DOHH2 (cell line): ENCODE measurements around the gene SPNS2.

ENCODE experiments used
- H3F3A ChIP-seq: fragments of 200-600 bp; sonication (generic), shearing (Covaris generic); 2 replicates; pipeline ENCODE4 v1.6.0; 2016; ENCODE audit warnings: antibody characterized with exemption, mild to moderate bottlenecking; ENCODE audit not compliant: control insufficient read depth, insufficient read depth
- H3K27ac ChIP-seq: fragments of 200-600 bp; sonication (generic); 2 replicates; pipeline ENCODE4 v1.5.1; 2014; ENCODE audit warnings: low read depth, mild to moderate bottlenecking, low read length, moderate library complexity
- H3K27me3 ChIP-seq: fragments of 200-600 bp; sonication (generic); 2 replicates; pipeline ENCODE4 v1.6.1; 2014; ENCODE audit warnings: mild to moderate bottlenecking, low read length, mixed read lengths; ENCODE audit not compliant: control insufficient read depth
- H3K36me3 ChIP-seq: fragments of 200-600 bp; sonication (generic); 2 replicates; pipeline ENCODE4 v1.6.1; 2014; ENCODE audit warnings: mild to moderate bottlenecking, low read length, moderate library complexity, mixed read lengths; ENCODE audit not compliant: control insufficient read depth
- H3K4me1 ChIP-seq: fragments of 200-600 bp; sonication (generic); 2 replicates; pipeline ENCODE4 v1.6.1; 2014; ENCODE audit warnings: mild to moderate bottlenecking, low read length, mixed read lengths; ENCODE audit not compliant: control insufficient read depth
- H3K4me2 ChIP-seq: fragments of 200-600 bp; sonication (generic); 2 replicates; pipeline ENCODE4 v1.6.0; 2014; ENCODE audit warnings: mild to moderate bottlenecking, low read length, moderate library complexity
- H3K4me3 ChIP-seq: fragments of 200-600 bp; sonication (generic); 2 replicates; pipeline ENCODE4 v1.5.1; 2014; ENCODE audit warnings: mild to moderate bottlenecking, low read length, mixed read lengths
- H3K79me2 ChIP-seq: fragments of 200-600 bp; sonication (generic); 2 replicates; pipeline ENCODE4 v1.6.1; 2014; ENCODE audit warnings: mild to moderate bottlenecking, low read length, mixed read lengths; ENCODE audit not compliant: control insufficient read depth
- H3K9me2 ChIP-seq: fragments of 200-600 bp; sonication (generic); replicated peaks from 2 replicates; pipeline ENCODE4 v1.6.1; 2014; ENCODE audit warnings: mild to moderate bottlenecking, low read length, mixed read lengths; ENCODE audit not compliant: control insufficient read depth
- H3K9me3 ChIP-seq: fragments of 200-600 bp; sonication (generic); 2 replicates; pipeline ENCODE4 v1.6.1; 2014; ENCODE audit warnings: antibody characterized with exemption, low read length, mixed read lengths; ENCODE audit not compliant: control insufficient read depth, insufficient read depth
- H4K20me1 ChIP-seq: fragments of 200-600 bp; sonication (generic); 2 replicates; pipeline ENCODE4 v1.6.0; 2014; ENCODE audit warnings: low read depth, mild to moderate bottlenecking, antibody characterized with exemption, low read length, moderate library complexity; ENCODE audit not compliant: control insufficient read depth, insufficient read depth
- CTCF ChIP-seq: fragments of 200-600 bp; sonication (generic); IDR thresholded peaks from one replicate; pipeline ENCODE4 v1.5.1; 2014; ENCODE audit warnings: antibody characterized with exemption, mild to moderate bottlenecking, low read depth, low read length; ENCODE audit not compliant: poor library complexity, severe bottlenecking
- EZH2phosphoT487 ChIP-seq: fragments of 200-600 bp; sonication (generic); IDR thresholded peaks from 2 replicates; pipeline ENCODE4 v1.6.1; 2017; ENCODE audit warnings: borderline replicate concordance, mild to moderate bottlenecking, antibody characterized with exemption, low read length, moderate library complexity, mixed read lengths

The SPNS2 gene

GRCh38 chr17:4485676-4486646, 12.7 kb upstream of the SPNS2 start:
- no peak for TF ChIP-seq EZH2phosphoT487
- Histone ChIP-seq H3K9me3 (no peaks in the 10 kb centered on the region), H3K36me3 (no peaks in the 10 kb centered on the region), H3K79me2 (no peaks in the 10 kb centered on the region), H3K4me2 (no peak overlapping the region), H3K27me3 (0 out of 2 replicates have a peak, but pooled peaks cover 6% of the 10 kb centered on the region), H3K4me1 (peaks cover 10% of the 10 kb centered on the region), H3K4me3 (no peak overlapping the region), H3K9me2 (no peaks in the 10 kb centered on the region), H3F3A (no peaks in the 10 kb centered on the region), H4K20me1 (no peaks in the 10 kb centered on the region), H3K27ac (no peak overlapping the region)

DNA sequence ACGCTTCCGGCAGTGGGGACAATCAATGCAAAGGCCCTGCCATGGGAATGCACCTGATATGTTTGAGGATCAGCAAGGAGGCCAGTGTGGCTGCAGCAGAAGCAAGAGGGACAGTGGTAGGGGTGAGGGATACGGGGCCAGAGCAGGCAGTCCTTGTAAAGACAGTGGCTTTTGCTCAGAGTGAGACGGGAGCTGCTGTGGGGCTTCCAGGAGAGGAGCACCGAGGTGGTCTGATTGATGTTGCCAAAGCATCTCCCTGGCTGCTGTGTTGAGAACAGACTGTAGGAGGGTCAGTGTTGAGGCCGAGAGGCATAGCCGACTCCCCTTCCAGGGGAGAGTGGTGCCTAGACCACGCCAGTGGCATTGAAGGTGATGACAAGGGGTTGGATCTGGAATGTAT, 11.4 kb upstream of the SPNS2 start:
- Histone ChIP-seq H3K27ac (no peak overlapping the region), H4K20me1 (no peaks in the 10 kb centered on the region), H3K9me3 (no peaks in the 10 kb centered on the region), H3K36me3 (no peaks in the 10 kb centered on the region), H3K4me2 (no peak overlapping the region), H3K27me3 (peaks cover 12% of the 10 kb centered on the region), H3K9me2 (no peaks in the 10 kb centered on the region), H3K79me2 (no peaks in the 10 kb centered on the region), H3K4me1 (0 out of 2 replicates have a peak, but pooled peaks cover 2% of the 10 kb centered on the region), H3F3A (no peaks in the 10 kb centered on the region), H3K4me3 (no peak overlapping the region)
- TF ChIP-seq CTCF: no peak
- TF ChIP-seq EZH2phosphoT487: no peak

GRCh38 chr17:4487820-4488716, 10.6 kb upstream of the SPNS2 start:
- H3K4me2 ChIP-seq: no peak overlapping the region
- peaks cover 8% of the 10 kb centered on the region for H3K4me1 ChIP-seq
- H3K4me3 ChIP-seq: no peak overlapping the region

More at GRCh38 chr17:4487820-4488716, 10.6 kb upstream of the SPNS2 start:
- no peaks in the 10 kb centered on the region for H3F3A ChIP-seq
- no peaks in the 10 kb centered on the region for H3K9me3 ChIP-seq
- no peaks in the 10 kb centered on the region for H3K9me2 ChIP-seq
- H3K27me3 ChIP-seq: peaks cover 20% of the 10 kb centered on the region
- TF ChIP-seq EZH2phosphoT487 (no peak), CTCF (no peak)
- H3K79me2 ChIP-seq: no peaks in the 10 kb centered on the region
- H3K36me3 ChIP-seq: no peaks in the 10 kb centered on the region
- no peak overlapping the region for H3K27ac ChIP-seq
- no peaks in the 10 kb centered on the region for H4K20me1 ChIP-seq
